HEK293T (cell line): ENCODE results near the gene JPH4.

Experiments used
- CTCF ChIA-PET: fragments of 350-600 bp; formaldehyde crosslinking; extraction: SDS; loops from one replicate; lab custom pipeline; 2021; ENCODE audit warnings: antibody characterized with exemption, inconsistent platforms; lab: Yijun Ruan, JAX
- POLR2A ChIA-PET: fragments of 350-600 bp; formaldehyde crosslinking; extraction: SDS; loops from one replicate; lab custom pipeline; 2020; ENCODE audit warnings: antibody characterized with exemption, inconsistent platforms; lab: Yijun Ruan, JAX
- DNase-seq: peaks from one replicate; pipeline ENCODE4 v3.0.0; 2012; ENCODE audit warnings: mixed read lengths; ENCODE audit errors: extremely low spot score
- ARNT ChIP-seq: fragments of 450-650 bp; IDR thresholded peaks from 2 replicates; pipeline ENCODE4 v1.6.1; 2017; ENCODE audit warnings: mild to moderate bottlenecking
- BHLHE40 ChIP-seq: fragments of 450-650 bp; IDR thresholded peaks from 2 replicates; pipeline ENCODE4 v1.6.1; 2016; ENCODE audit warnings: mild to moderate bottlenecking, moderate library complexity, borderline replicate concordance
- CTBP1 ChIP-seq: fragments of 450-650 bp; IDR thresholded peaks from 2 replicates; pipeline ENCODE4 v1.6.1; 2016; ENCODE audit warnings: borderline replicate concordance
- ELF4 ChIP-seq: fragments of 450-650 bp; IDR thresholded peaks from 2 replicates; pipeline ENCODE4 v1.6.1; 2017; ENCODE audit warnings: antibody characterized with exemption
- FOXA1 ChIP-seq: fragments of 450-650 bp; IDR thresholded peaks from 2 replicates; pipeline ENCODE4 v1.6.1; 2016; ENCODE audit warnings: mild to moderate bottlenecking
- FOXK2 ChIP-seq: fragments of 450-650 bp; IDR thresholded peaks from 2 replicates; pipeline ENCODE4 v1.6.1; 2016; ENCODE audit warnings: mild to moderate bottlenecking
- FOXM1 ChIP-seq: fragments of 450-650 bp; IDR thresholded peaks from 2 replicates; pipeline ENCODE4 v1.6.1; 2017; ENCODE audit warnings: mild to moderate bottlenecking, borderline replicate concordance
- HDGF ChIP-seq: fragments of 450-650 bp; IDR thresholded peaks from 2 replicates; pipeline ENCODE4 v1.6.1; 2017; ENCODE audit warnings: antibody characterized with exemption, borderline replicate concordance
- L3MBTL2 ChIP-seq: fragments of 450-650 bp; conservative IDR thresholded peaks from 2 replicates; pipeline ENCODE4 v1.6.1; 2016; ENCODE audit warnings: mild to moderate bottlenecking
- LEF1 ChIP-seq: fragments of 450-650 bp; IDR thresholded peaks from 2 replicates; pipeline ENCODE4 v1.6.1; 2017; ENCODE audit warnings: mild to moderate bottlenecking, borderline replicate concordance
- NFRKB ChIP-seq: fragments of 450-650 bp; IDR thresholded peaks from 2 replicates; pipeline ENCODE4 v1.6.1; 2016; ENCODE audit warnings: mild to moderate bottlenecking, moderate library complexity
- PKNOX1 ChIP-seq: fragments of 450-650 bp; IDR thresholded peaks from 2 replicates; pipeline ENCODE4 v1.6.1; 2016
- SP1 ChIP-seq: fragments of 450-650 bp; IDR thresholded peaks from 2 replicates; pipeline ENCODE4 v1.6.1; 2017
- SUZ12 ChIP-seq: fragments of 450-650 bp; IDR thresholded peaks from 2 replicates; pipeline ENCODE4 v1.6.1; 2016; ENCODE audit warnings: mild to moderate bottlenecking
- TARDBP ChIP-seq: fragments of 450-650 bp; IDR thresholded peaks from 2 replicates; pipeline ENCODE4 v1.6.1; 2016
- ZNF384 ChIP-seq: fragments of 450-650 bp; IDR thresholded peaks from 2 replicates; pipeline ENCODE4 v1.6.1; 2016

JPH4 gene

DNA sequence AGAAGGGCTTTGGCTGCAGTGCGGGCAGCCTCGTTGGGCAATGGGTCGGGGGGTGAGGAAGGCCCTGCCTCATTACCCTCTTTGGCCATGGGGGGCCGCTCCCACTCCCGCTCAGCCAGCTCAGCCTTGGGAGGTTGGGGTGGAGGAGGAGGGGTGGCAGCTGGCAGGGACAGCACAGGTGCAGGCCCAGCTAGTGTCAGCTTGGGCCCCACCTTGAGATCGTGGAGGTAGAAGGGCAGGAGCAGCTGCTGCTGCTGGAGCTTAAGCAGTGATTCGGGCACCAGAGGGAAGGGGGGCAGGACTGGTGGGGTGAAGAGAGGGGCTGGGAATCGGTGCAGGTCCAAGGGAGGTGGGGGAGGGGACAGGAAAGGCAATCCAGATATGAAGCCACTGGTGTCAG is 53.0 kb downstream of the JPH4 start:
- TF ChIP-seq SP1, result no peak
- TF ChIP-seq CTBP1, result no peak
- no peak for TF ChIP-seq FOXA1
- no peak for TF ChIP-seq LEF1
- TF ChIP-seq SUZ12, result no peak
- TF ChIP-seq ELF4, result no peak
- no peak for TF ChIP-seq NFRKB
- no peak for TF ChIP-seq PKNOX1
- TF ChIP-seq TARDBP, result no peak
- TF ChIP-seq HDGF, result no peak
- TF ChIP-seq ARNT, result no peak
- no peak for TF ChIP-seq FOXM1
- no peak for TF ChIP-seq ZNF384
- TF ChIP-seq FOXK2, result no peak
- no peak for TF ChIP-seq BHLHE40
- TF ChIP-seq L3MBTL2, result no peak
- ChIA-PET CTCF (interaction anchor here (0.5 to 0.7 kb wide), 2 partner anchors 47 to 50 kb away, joined by 3 to 5 read pairs; no protein-coding TSS in a partner anchor), POLR2A (interaction anchor here (2.8 kb wide), 1 partner anchor 30 kb away, joined by 9 read pairs; the partner anchor contains the start of gene THTPA)
- no peak for DNase-seq

DNA sequence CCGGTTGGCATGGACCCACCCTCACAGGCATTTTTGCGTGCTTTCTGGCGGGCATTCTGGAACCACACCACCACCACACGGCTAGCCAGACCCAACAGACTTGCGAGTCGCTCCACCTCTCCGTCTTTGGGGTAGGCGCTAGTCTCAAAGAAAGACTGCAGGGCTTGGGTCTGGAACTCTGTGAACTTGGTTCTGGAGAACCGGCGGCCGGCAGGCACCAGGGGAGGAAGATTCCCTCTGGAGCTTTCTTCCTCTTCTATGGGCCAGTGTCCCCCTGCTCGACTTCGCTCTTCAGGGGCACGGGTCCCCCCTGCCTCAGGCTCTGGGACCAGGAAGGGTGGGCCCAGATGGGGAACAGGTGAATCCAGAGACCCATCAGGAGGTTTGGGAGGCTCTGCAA is 53.6 kb downstream of the JPH4 start:
- no peak for TF ChIP-seq SP1
- no peak for TF ChIP-seq L3MBTL2
- TF ChIP-seq PKNOX1, result no peak
- no peak for TF ChIP-seq FOXK2
- TF ChIP-seq ARNT, result no peak
- no peak for TF ChIP-seq ZNF384
- no peak for TF ChIP-seq FOXA1
- TF ChIP-seq HDGF, result no peak
- no peak for TF ChIP-seq NFRKB
- no peak for TF ChIP-seq LEF1
- TF ChIP-seq BHLHE40, result no peak
- TF ChIP-seq ELF4, result no peak
- no peak for TF ChIP-seq CTBP1
- TF ChIP-seq TARDBP, result no peak
- TF ChIP-seq SUZ12, result no peak
- DNase-seq, result no peak
- ChIA-PET POLR2A (interaction anchor here (2.8 kb wide), 1 partner anchor 31 kb away, joined by 9 read pairs; the partner anchor contains the start of gene THTPA), CTCF (interaction anchor here (0.7 kb wide), 1 partner anchor 50 kb away, joined by 3 read pairs; no protein-coding TSS in a partner anchor)

GRCh38 chr14:23523229-23524016 is 55.2 kb downstream of the JPH4 start:
- no peak for DNase-seq
- CTCF ChIA-PET, result interaction anchor here (1.1 kb wide), 1 partner anchor 36 kb away, joined by 3 read pairs; no protein-coding TSS in a partner anchor
- TF ChIP-seq ZNF384, result no peak
- no peak for TF ChIP-seq FOXK2
- TF ChIP-seq LEF1, result no peak
- TF ChIP-seq SP1, result no peak
- POLR2A ChIA-PET, result interaction anchor here (0.7 to 2.8 kb wide), 2 partner anchors 29 to 32 kb away, joined by 3 to 9 read pairs; partner anchors contain the start of gene THTPA

DNA sequence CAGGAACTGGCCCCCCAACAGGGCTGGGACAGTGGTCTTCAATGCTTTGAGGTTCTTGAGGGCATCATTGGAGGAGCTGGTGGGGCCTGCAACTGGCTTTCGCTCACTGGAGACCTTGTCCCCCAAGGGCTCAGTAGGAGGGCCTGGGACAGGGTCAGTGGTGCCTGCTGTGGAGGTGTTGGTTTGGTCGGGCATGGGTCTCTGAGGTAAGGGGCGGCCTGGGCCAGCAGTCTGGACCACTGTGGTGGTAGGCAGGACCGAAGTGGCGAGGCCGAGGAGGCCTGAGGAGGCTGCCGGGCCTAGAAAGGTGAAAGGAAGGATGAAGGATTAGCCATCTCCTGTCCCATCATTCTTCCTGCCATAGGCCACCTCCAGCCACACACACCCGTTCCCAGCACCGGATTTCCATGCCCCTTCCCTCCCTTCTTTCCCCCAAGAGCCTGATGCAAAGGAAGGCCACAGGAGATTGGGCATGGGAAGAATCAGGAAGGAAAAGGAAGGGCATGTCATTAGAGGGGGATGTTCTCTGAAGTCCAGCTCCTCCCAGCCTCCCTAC is 55.9 kb downstream of the JPH4 start:
- ChIA-PET CTCF (interaction anchor here (0.7 to 1.1 kb wide), 2 partner anchors 37 to 44 kb away, joined by 3 read pairs; no protein-coding TSS in a partner anchor), POLR2A (interaction anchor here (0.7 to 2.8 kb wide), 2 partner anchors 29 to 33 kb away, joined by 3 to 9 read pairs; partner anchors contain the start of gene THTPA)
- DNase-seq, result no peak
- TF ChIP-seq TARDBP (no peak), ARNT (no peak), HDGF (no peak), CTBP1 (no peak), BHLHE40 (no peak), FOXK2 (no peak), SUZ12 (no peak), NFRKB (no peak), LEF1 (no peak), ZNF384 (no peak)

DNA sequence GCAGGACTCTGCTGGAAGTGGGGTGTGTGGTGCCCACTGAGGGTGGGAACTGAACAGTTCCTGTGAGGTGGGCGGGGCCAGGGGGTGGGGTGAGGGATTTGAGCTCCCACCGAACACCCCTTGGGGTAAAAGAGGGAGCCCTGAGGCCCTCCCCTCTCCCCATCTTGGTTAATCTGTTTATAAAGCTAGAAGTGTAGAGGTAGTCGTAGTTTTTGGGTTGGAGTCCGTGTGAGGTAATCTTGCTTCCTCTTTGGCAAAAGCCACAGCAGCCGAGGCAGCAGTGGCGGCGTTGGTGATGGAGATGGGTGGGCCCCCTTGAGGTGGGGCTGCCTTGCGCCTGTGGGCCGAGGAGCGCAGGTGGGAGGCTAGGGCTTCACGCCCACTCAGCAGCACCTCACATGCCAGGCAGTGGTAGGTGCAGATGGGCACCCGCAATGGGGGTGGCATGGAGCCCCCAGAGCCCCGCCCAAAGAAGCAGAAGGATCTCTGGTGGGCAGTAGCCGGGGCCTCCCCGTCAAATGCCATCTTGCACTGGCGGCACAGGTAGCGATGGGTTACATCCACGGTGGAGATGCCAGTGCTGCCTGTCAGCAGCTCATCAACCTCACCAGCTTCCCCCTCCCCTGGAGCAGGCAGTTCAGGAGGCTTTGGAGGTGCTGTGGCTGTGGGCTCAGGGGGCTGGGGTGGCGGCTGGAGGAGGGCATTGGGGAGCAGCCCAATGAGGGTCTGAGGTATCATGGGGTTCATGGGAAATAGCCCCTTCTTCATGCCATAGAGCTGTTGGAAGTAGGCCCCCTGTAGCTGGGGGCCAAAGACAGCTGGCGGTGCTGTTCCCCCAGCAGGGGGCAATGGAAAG is 56.6 kb downstream of the JPH4 start:
- DNase-seq, result no peak
- CTCF ChIA-PET, result interaction anchor here (0.7 kb wide), 1 partner anchor 43 kb away, joined by 3 read pairs; no protein-coding TSS in a partner anchor
- POLR2A ChIA-PET, result interaction anchor here (0.6 kb wide), 1 partner anchor 9 kb away, joined by 4 read pairs; no protein-coding TSS in a partner anchor
- TF ChIP-seq SUZ12 (no peak), FOXA1 (no peak), PKNOX1 (no peak), FOXM1 (no peak), ARNT (no peak), L3MBTL2 (no peak), BHLHE40 (no peak), HDGF (no peak), TARDBP (no peak), ELF4 (no peak), ZNF384 (no peak), FOXK2 (no peak), SP1 (no peak), NFRKB (no peak)
